ENCODE results near the gene ANXA4. TPM values are rescaled to one million over a fixed set of nuclear protein-coding genes. Genes with fewer than 3 reads are reported as not detected.

Gene ANXA4
- total RNA-seq, 1 donor from 2014 or later: 122 TPM

DNA sequence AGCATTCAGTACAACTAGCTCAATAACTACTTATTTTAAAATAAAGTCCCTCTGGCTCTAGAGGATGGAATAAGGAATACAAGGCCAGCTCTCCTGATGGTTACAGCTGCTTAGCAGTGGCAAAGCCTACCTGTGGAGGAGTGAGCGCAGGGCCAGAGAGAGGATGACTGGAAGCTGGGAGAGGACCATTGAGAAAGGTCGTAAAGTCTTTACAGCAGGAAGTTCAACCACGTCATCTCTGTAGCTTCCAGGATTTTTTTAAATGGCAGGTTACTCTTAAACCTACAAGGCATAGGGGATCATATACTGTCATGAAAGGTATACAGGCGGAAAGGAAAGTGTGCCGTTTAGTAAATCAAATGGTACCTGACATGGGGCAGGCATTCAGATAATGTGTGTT is 26.3 kb downstream of the ANXA4 start:
- Mint-ChIP-seq H3K4me3 (ENCODE audit: unreplicated experiment) (no peak overlapping the region), H3K27me3 (ENCODE audit: low read depth, unreplicated experiment) (no peaks in the 10 kb centered on the region), H3K9me3 (ENCODE audit: unreplicated experiment) (no peaks in the 10 kb centered on the region), H3K27ac (ENCODE audit: unreplicated experiment) (peak overlapping the region; percentile 18), H3K36me3 (ENCODE audit: low read depth, unreplicated experiment) (peaks cover 7% of the 10 kb centered on the region), H3K4me1 (ENCODE audit: low read depth, unreplicated experiment) (peaks cover 51% of the 10 kb centered on the region)
- Histone ChIP-seq H3K4me1 (ENCODE audit: insufficient read depth, low read length) (peaks cover 15% of the 10 kb centered on the region), H3K4me3 (ENCODE audit: insufficient read depth, low read depth, low read length) (no peak overlapping the region), H3K4me2 (ENCODE audit: low read length) (no peak overlapping the region), H2AFZ (ENCODE audit: low read depth, low read length) (no peak overlapping the region), H3K79me2 (ENCODE audit: insufficient read depth, low read length) (no peaks in the 10 kb centered on the region), H3K9ac (ENCODE audit: low read length) (no peak overlapping the region), H3K9me3 (ENCODE audit: insufficient read depth, low read depth, low read length) (no peaks in the 10 kb centered on the region), H4K20me1 (ENCODE audit: insufficient read depth, low read length) (no peaks in the 10 kb centered on the region), H3K27ac (ENCODE audit: low read depth, low read length) (no peak overlapping the region), H3K27me3 (ENCODE audit: insufficient read depth, low read length) (no peaks in the 10 kb centered on the region), H3K36me3 (ENCODE audit: insufficient read depth, low read length) (no peaks in the 10 kb centered on the region)
- FAIRE-seq: no peak
- DNase-seq (ENCODE audit: low read depth): no peak
- TF ChIP-seq EZH2 (IDR thresholded peaks at IDR 0.05; ENCODE audit: insufficient read depth, low read length): no peak
- TF ChIP-seq, protein P1, sequence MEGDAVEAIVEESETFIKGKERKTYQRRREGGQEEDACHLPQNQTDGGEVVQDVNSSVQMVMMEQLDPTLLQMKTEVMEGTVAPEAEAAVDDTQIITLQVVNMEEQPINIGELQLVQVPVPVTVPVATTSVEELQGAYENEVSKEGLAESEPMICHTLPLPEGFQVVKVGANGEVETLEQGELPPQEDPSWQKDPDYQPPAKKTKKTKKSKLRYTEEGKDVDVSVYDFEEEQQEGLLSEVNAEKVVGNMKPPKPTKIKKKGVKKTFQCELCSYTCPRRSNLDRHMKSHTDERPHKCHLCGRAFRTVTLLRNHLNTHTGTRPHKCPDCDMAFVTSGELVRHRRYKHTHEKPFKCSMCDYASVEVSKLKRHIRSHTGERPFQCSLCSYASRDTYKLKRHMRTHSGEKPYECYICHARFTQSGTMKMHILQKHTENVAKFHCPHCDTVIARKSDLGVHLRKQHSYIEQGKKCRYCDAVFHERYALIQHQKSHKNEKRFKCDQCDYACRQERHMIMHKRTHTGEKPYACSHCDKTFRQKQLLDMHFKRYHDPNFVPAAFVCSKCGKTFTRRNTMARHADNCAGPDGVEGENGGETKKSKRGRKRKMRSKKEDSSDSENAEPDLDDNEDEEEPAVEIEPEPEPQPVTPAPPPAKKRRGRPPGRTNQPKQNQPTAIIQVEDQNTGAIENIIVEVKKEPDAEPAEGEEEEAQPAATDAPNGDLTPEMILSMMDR (IDR thresholded peaks at IDR 0.05; ENCODE audit: insufficient read depth, low read depth, low read length): no peak

DNA sequence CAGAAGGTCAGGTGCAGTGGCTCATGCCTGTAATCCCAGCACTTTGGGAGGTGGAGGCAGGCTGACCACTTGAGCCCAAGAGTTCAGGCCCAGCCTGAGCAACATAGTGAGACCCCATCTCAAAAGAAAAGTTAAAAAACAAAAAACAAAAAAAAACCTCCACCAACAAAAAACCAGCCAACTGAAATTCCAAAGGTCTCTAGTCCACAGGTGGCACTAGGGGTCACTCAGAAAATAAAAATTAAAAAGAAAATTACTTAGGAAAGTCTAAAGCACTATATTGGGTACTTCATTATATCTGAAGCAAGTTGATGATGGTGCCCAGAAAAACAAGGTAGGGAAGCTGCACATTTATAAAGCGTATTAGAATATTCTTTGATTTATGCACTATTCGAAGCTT is 26.9 kb downstream of the ANXA4 start:
- DNase-seq (ENCODE audit: low read depth) (no peak), FAIRE-seq (no peak)
- Mint-ChIP-seq H3K9me3 (ENCODE audit: unreplicated experiment) (no peaks in the 10 kb centered on the region), H3K36me3 (ENCODE audit: low read depth, unreplicated experiment) (peaks cover 7% of the 10 kb centered on the region), H3K27me3 (ENCODE audit: low read depth, unreplicated experiment) (no peaks in the 10 kb centered on the region), H3K4me1 (ENCODE audit: low read depth, unreplicated experiment) (peaks cover 51% of the 10 kb centered on the region), H3K27ac (ENCODE audit: unreplicated experiment) (no peak overlapping the region), H3K4me3 (ENCODE audit: unreplicated experiment) (no peak overlapping the region)
- Histone ChIP-seq H3K27ac (ENCODE audit: low read depth, low read length) (no peak overlapping the region), H3K79me2 (ENCODE audit: insufficient read depth, low read length) (no peaks in the 10 kb centered on the region), H3K4me2 (ENCODE audit: low read length) (no peak overlapping the region), H4K20me1 (ENCODE audit: insufficient read depth, low read length) (no peaks in the 10 kb centered on the region), H3K4me3 (ENCODE audit: insufficient read depth, low read depth, low read length) (no peak overlapping the region), H3K9ac (ENCODE audit: low read length) (no peak overlapping the region), H3K4me1 (ENCODE audit: insufficient read depth, low read length) (peaks cover 15% of the 10 kb centered on the region), H3K9me3 (ENCODE audit: insufficient read depth, low read depth, low read length) (no peaks in the 10 kb centered on the region), H2AFZ (ENCODE audit: low read depth, low read length) (no peak overlapping the region), H3K27me3 (ENCODE audit: insufficient read depth, low read length) (no peaks in the 10 kb centered on the region), H3K36me3 (ENCODE audit: insufficient read depth, low read length) (no peaks in the 10 kb centered on the region)
- no peak for TF ChIP-seq EZH2 (IDR thresholded peaks at IDR 0.05; ENCODE audit: insufficient read depth, low read length)
- TF ChIP-seq, protein P1 (IDR thresholded peaks at IDR 0.05; ENCODE audit: insufficient read depth, low read depth, low read length): no peak

GRCh38 chr2:69769272-69769671 is 27.3 kb downstream of the ANXA4 start:
- TF ChIP-seq, protein P1 (IDR thresholded peaks at IDR 0.05; ENCODE audit: insufficient read depth, low read depth, low read length): no peak
- no peak for TF ChIP-seq EZH2 (IDR thresholded peaks at IDR 0.05; ENCODE audit: insufficient read depth, low read length)
- Histone ChIP-seq H3K4me3 (ENCODE audit: insufficient read depth, low read depth, low read length) (no peak overlapping the region), H3K4me1 (ENCODE audit: insufficient read depth, low read length) (peaks cover 15% of the 10 kb centered on the region), H4K20me1 (ENCODE audit: insufficient read depth, low read length) (no peaks in the 10 kb centered on the region), H3K27ac (ENCODE audit: low read depth, low read length) (no peak overlapping the region), H3K9me3 (ENCODE audit: insufficient read depth, low read depth, low read length) (no peaks in the 10 kb centered on the region), H3K4me2 (ENCODE audit: low read length) (no peak overlapping the region), H2AFZ (ENCODE audit: low read depth, low read length) (no peak overlapping the region), H3K27me3 (ENCODE audit: insufficient read depth, low read length) (no peaks in the 10 kb centered on the region), H3K9ac (ENCODE audit: low read length) (no peak overlapping the region), H3K36me3 (ENCODE audit: insufficient read depth, low read length) (no peaks in the 10 kb centered on the region), H3K79me2 (ENCODE audit: insufficient read depth, low read length) (no peaks in the 10 kb centered on the region)
- Mint-ChIP-seq H3K27me3 (ENCODE audit: low read depth, unreplicated experiment) (no peaks in the 10 kb centered on the region), H3K4me3 (ENCODE audit: unreplicated experiment) (no peak overlapping the region), H3K36me3 (ENCODE audit: low read depth, unreplicated experiment) (peaks cover 4% of the 10 kb centered on the region), H3K4me1 (ENCODE audit: low read depth, unreplicated experiment) (peaks cover 47% of the 10 kb centered on the region), H3K27ac (ENCODE audit: unreplicated experiment) (no peak overlapping the region), H3K9me3 (ENCODE audit: unreplicated experiment) (no peaks in the 10 kb centered on the region)
- DNase-seq (ENCODE audit: low read depth) (no peak), FAIRE-seq (no peak)

Measured in astrocyte (in vitro differentiated cells and primary cell).